ENCODE measurements around the gene MYH7.

- TF ChIP-seq GATA2 (IDR thresholded peaks at IDR 0.05; ENCODE audit: low read depth, low read length), result no peak
- no peak for TF ChIP-seq GATA3 (IDR thresholded peaks at IDR 0.05; ENCODE audit: low read depth, low read length)
These were observed 71.1 kb downstream of the MYH7 start for GRCh38 chr14:23364164-23365035.

Data from SH-SY5Y (cell line).